ENCODE data around the gene CHP2.

GRCh38 chr16:23753908-23754593 lies 775 bp upstream of the CHP2 start:
- TF ChIP-seq CTCF (IDR thresholded peaks at IDR 0.05; ENCODE audit: extremely low read depth in 1 of 2, insufficient read depth in 1 of 2, low read depth in 1 of 2, low read length in 2 of 2) (no peak), POLR2A (IDR thresholded peaks at IDR 0.05; ENCODE audit: low read depth, low read length) (no peak), EZH2 (IDR thresholded peaks at IDR 0.05; ENCODE audit: borderline replicate concordance, low read depth, low read length, severe bottlenecking) (no peak), FOS (IDR thresholded peaks at IDR 0.05; ENCODE audit: borderline replicate concordance, insufficient read depth, low read length) (no peak), MAX (IDR thresholded peaks at IDR 0.05; ENCODE audit: insufficient read depth, insufficient read length) (no peak)

All from endothelial cell of umbilical vein (primary cell).